Transverse colon (tissue), 4 donors: ENCODE data around the gene DKK3.

Experiments
- EP300 ChIP-seq: sonication (generic); formaldehyde crosslinking; IDR thresholded peaks from one replicate; pipeline ENCODE4 v1.6.1; 2017; ENCODE audit warnings: antibody characterized with exemption, low read depth
- POLR2A ChIP-seq: fragments of 450-650 bp; IDR thresholded peaks from one replicate; pipeline ENCODE4 v1.6.1; 2016; ENCODE audit warnings: antibody characterized with exemption, mild to moderate bottlenecking, moderate library complexity
- POLR2AphosphoS5 ChIP-seq, 3 donors: sonication (generic); formaldehyde crosslinking; IDR thresholded peaks; one replicate each; pipeline ENCODE4 v1.6.1; 2016; ENCODE audit warnings: antibody characterized with exemption in 3 of 3
- TF ChIP-seq, protein P1 (sequence below), 5 experiments: fragments of 200-600 bp in 3 of 5; fragments of 450-650 bp in 2 of 5; sonication (generic) in 3 of 5; IDR thresholded peaks; 1 replicate in 2 of 5; 2 replicates in 3 of 5; pipeline ENCODE4 v1.5.1; 2016 to 2017; ENCODE audit warnings: antibody characterized with exemption in 5 of 5, inconsistent platforms in 3 of 5, mild to moderate bottlenecking in 2 of 5, moderate library complexity in 1 of 5

GRCh38 chr11:12031856-12032544 lies 23.6 kb upstream of the DKK3 start:
- TF ChIP-seq, protein P1, sequence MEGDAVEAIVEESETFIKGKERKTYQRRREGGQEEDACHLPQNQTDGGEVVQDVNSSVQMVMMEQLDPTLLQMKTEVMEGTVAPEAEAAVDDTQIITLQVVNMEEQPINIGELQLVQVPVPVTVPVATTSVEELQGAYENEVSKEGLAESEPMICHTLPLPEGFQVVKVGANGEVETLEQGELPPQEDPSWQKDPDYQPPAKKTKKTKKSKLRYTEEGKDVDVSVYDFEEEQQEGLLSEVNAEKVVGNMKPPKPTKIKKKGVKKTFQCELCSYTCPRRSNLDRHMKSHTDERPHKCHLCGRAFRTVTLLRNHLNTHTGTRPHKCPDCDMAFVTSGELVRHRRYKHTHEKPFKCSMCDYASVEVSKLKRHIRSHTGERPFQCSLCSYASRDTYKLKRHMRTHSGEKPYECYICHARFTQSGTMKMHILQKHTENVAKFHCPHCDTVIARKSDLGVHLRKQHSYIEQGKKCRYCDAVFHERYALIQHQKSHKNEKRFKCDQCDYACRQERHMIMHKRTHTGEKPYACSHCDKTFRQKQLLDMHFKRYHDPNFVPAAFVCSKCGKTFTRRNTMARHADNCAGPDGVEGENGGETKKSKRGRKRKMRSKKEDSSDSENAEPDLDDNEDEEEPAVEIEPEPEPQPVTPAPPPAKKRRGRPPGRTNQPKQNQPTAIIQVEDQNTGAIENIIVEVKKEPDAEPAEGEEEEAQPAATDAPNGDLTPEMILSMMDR (IDR thresholded peaks at IDR 0.05) = no peak
- TF ChIP-seq POLR2AphosphoS5 (IDR thresholded peaks at IDR 0.05) (no peak), POLR2A (no peak), EP300 (no peak)
